HCT116 (cell line): ENCODE measurements around the gene PRKAR2A. TPM values are rescaled to one million over a fixed set of nuclear protein-coding genes. Genes with fewer than 3 reads are reported as not detected.

Experiments used
- ATAC-seq: fragments of 200-7000 bp; cut with Tn5 transposase; 2 replicates; pipeline ENCODE4 v1.9.1; 2020; ENCODE audit warnings: mild to moderate bottlenecking, moderate library complexity
- BruUV-seq: library from RNA; stranded (reverse); fragments of 400-500 nt; replicated peaks from 2 replicates; lab custom pipeline; 2021; lab: Mats Ljungman, UMichigan
- CTCF ChIA-PET: fragments of 300-600 bp; sonication (Branson Sonifier 250); formaldehyde crosslinking; loops from one replicate; lab custom pipeline; 2021; ENCODE audit warnings: antibody characterized with exemption; lab: Charles Lee
- POLR2A ChIA-PET: fragments of 300-600, 350-600 bp; sonication (Branson Sonifier 250); formaldehyde crosslinking; loops from one replicate; lab custom pipeline; 2021; ENCODE audit warnings: antibody characterized with exemption; lab: Charles Lee
- RAD21 ChIA-PET, 2 experiments: fragments of 300-600 bp; sonication (Branson Sonifier 250); formaldehyde crosslinking; loops; one replicate each; lab custom pipeline; 2023; ENCODE audit warnings: low total read pairs in 2 of 2; ENCODE audit not compliant: uncharacterized antibody in 2 of 2, unreplicated experiment in 2 of 2, low non-redundant PET in 1 of 2; lab: Charles Lee
- DNase-seq: peaks from one replicate; pipeline ENCODE4 v3.0.0-alpha.2; 2010; ENCODE audit warnings: low read depth, low spot score
- H2AFZ ChIP-seq: fragments of 200-600 bp; shearing (Covaris generic), sonication (generic); 2 replicates; pipeline ENCODE4 v1.6.1; 2017; ENCODE audit warnings: low read depth, mixed run types, mixed read lengths, antibody characterized with exemption, low read length; ENCODE audit not compliant: poor library complexity, severe bottlenecking
- H3K27ac ChIP-seq: 2 replicates; pipeline ENCODE4 v1.5.1; 2012; ENCODE audit warnings: low read depth, low read length
- H3K27me3 ChIP-seq: fragments of 200-600 bp; sonication (generic); 2 replicates; pipeline ENCODE4 v1.6.1; 2016; ENCODE audit warnings: mixed run types, low read length, mixed read lengths; ENCODE audit not compliant: insufficient read depth
- H3K36me3 ChIP-seq, 2 experiments: fragments of 200-500 bp in 1 of 2; fragments of 200-600 bp in 1 of 2; sonication (Bioruptor generic) in 1 of 2; sonication (generic) in 1 of 2; 2 replicates each; pipeline versions ENCODE4 v1.5.1 to v1.6.1; 2014 to 2016; ENCODE audit warnings: low read length in 2 of 2, inconsistent platforms in 1 of 2, mixed read lengths in 1 of 2, mixed run types in 1 of 2; ENCODE audit not compliant: insufficient read depth in 2 of 2, control insufficient read depth in 1 of 2
- H3K4me1 ChIP-seq, 2 experiments: fragments of 200-600 bp in 1 of 2; sonication (generic) in 1 of 2; 2 replicates each; pipeline versions ENCODE4 v1.5.1 to v1.6.1; 2012 to 2017; ENCODE audit warnings: low read length in 2 of 2, inconsistent platforms in 1 of 2, mild to moderate bottlenecking in 1 of 2, mixed read lengths in 1 of 2, mixed run types in 1 of 2, moderate library complexity in 1 of 2; ENCODE audit not compliant: insufficient read depth in 2 of 2, control insufficient read depth in 1 of 2
- H3K4me2 ChIP-seq: fragments of 200-600 bp; sonication (generic); 2 replicates; pipeline ENCODE4 v1.6.1; 2017; ENCODE audit warnings: mixed run types, low read length, mixed read lengths
- H3K4me3 ChIP-seq, 2 experiments: fragments of 200-600 bp in 1 of 2; sonication (generic) in 1 of 2; replicated peaks in 1 of 2; 2 replicates each; pipeline ENCODE4 v1.5.1; 2011 to 2016; ENCODE audit warnings: low read length in 2 of 2, control low read depth in 1 of 2, low read depth in 1 of 2, mild to moderate bottlenecking in 1 of 2, mixed read lengths in 1 of 2, mixed run types in 1 of 2
- H3K79me2 ChIP-seq: fragments of 200-600 bp; sonication (generic); 2 replicates; pipeline ENCODE4 v1.6.1; 2017; ENCODE audit warnings: mild to moderate bottlenecking, mixed run types, low read length, moderate library complexity, mixed read lengths; ENCODE audit not compliant: insufficient read depth
- H3K9ac ChIP-seq: fragments of 200-600 bp; sonication (generic); 2 replicates; pipeline ENCODE4 v1.6.1; 2016; ENCODE audit warnings: low read length, mixed read lengths
- H3K9me2 ChIP-seq: fragments of 200-600 bp; sonication (generic), shearing (Covaris generic); 2 replicates; pipeline ENCODE4 v1.6.1; 2017; ENCODE audit warnings: mixed run types, mild to moderate bottlenecking, moderate library complexity; ENCODE audit not compliant: insufficient read depth
- H3K9me3 ChIP-seq, 2 experiments: fragments of 200-500 bp in 1 of 2; fragments of 200-600 bp in 1 of 2; sonication (Bioruptor generic) in 1 of 2; sonication (generic) in 1 of 2; 2 replicates each; pipeline ENCODE4 v1.6.1; 2014 to 2017; ENCODE audit warnings: low read length in 2 of 2, mixed read lengths in 2 of 2, inconsistent platforms in 1 of 2, low read depth in 1 of 2, mild to moderate bottlenecking in 1 of 2, mixed run types in 1 of 2, moderate library complexity in 1 of 2; ENCODE audit not compliant: control insufficient read depth in 1 of 2, insufficient read depth in 1 of 2
- H4K20me1 ChIP-seq: fragments of 200-600 bp; sonication (generic), shearing (Covaris generic); 2 replicates; pipeline ENCODE4 v1.6.1; 2017; ENCODE audit warnings: mixed run types, mild to moderate bottlenecking, moderate library complexity; ENCODE audit not compliant: insufficient read depth
- CBX3 ChIP-seq: IDR thresholded peaks from 2 replicates; pipeline ENCODE4 v1.6.1; 2012; ENCODE audit warnings: low read depth
- CEBPB ChIP-seq: IDR thresholded peaks from 2 replicates; pipeline ENCODE4 v1.6.1; 2012; ENCODE audit warnings: low read depth
- EGR1 ChIP-seq: IDR thresholded peaks from 2 replicates; pipeline ENCODE4 v1.6.1; 2012; ENCODE audit warnings: low read depth
- EZH2 ChIP-seq: fragments of 200-600 bp; sonication (generic); IDR thresholded peaks from 2 replicates; pipeline ENCODE4 v1.6.1; 2017; ENCODE audit warnings: antibody characterized with exemption, mixed run types
- EZH2phosphoT487 ChIP-seq: fragments of 200-600 bp; IDR thresholded peaks from 2 replicates; pipeline ENCODE4 v1.6.1; 2018; ENCODE audit warnings: antibody characterized with exemption, borderline replicate concordance
- JUND ChIP-seq: IDR thresholded peaks from 2 replicates; pipeline ENCODE4 v1.6.1; 2012
- POLR2AphosphoS5 ChIP-seq: IDR thresholded peaks from 2 replicates; pipeline ENCODE4 v1.6.1; 2011; ENCODE audit warnings: mild to moderate bottlenecking, low read depth, low read length, moderate library complexity
- RAD21 ChIP-seq: IDR thresholded peaks from 2 replicates; pipeline ENCODE4 v1.6.1; 2012; ENCODE audit warnings: low read depth, mild to moderate bottlenecking
- SIN3A ChIP-seq: IDR thresholded peaks from 2 replicates; pipeline ENCODE4 v1.6.1; 2012; ENCODE audit warnings: low read depth
- SP1 ChIP-seq: IDR thresholded peaks from 2 replicates; pipeline ENCODE4 v1.6.1; 2012; ENCODE audit warnings: low read depth
- YY1 ChIP-seq: IDR thresholded peaks from 2 replicates; pipeline ENCODE4 v1.6.1; 2011; ENCODE audit warnings: low read length, low read depth, moderate library complexity, mild to moderate bottlenecking; ENCODE audit not compliant: insufficient replicate concordance; ENCODE audit errors: extremely low read depth
- ZFX ChIP-seq: fragments of 450-650 bp; IDR thresholded peaks from 2 replicates; pipeline ENCODE4 v1.6.1; 2017
- ZNF274 ChIP-seq: fragments of 200-500 bp; sonication (Bioruptor generic); IDR thresholded peaks from 2 replicates; pipeline ENCODE4 v1.6.1; 2014; ENCODE audit warnings: mild to moderate bottlenecking, low read depth, low read length, inconsistent platforms
- intact Hi-C: fragments of 100-400 bp; cut with micrococcal nuclease; formaldehyde crosslinking; loops from 2 replicates; pipeline ENCODE4 v1.10.0; 2022
- total RNA-seq: library from RNA; stranded (reverse); gene quantifications from one replicate; pipeline ENCODE4 v1.2.1, GENCODE V29; 2021; ENCODE audit not compliant: unreplicated experiment
- TF ChIP-seq, protein P1 (sequence below): IDR thresholded peaks from 2 replicates; pipeline ENCODE4 v1.6.1; 2011; ENCODE audit warnings: mild to moderate bottlenecking, low read length, moderate library complexity; ENCODE audit not compliant: insufficient replicate concordance; ENCODE audit errors: extremely low read depth
- TF ChIP-seq, protein P2 (sequence below): IDR thresholded peaks from 2 replicates; pipeline ENCODE4 v1.6.1; 2012; ENCODE audit warnings: low read depth
- TF ChIP-seq, protein P3 (sequence below): IDR thresholded peaks from 2 replicates; pipeline ENCODE4 v1.6.1; 2012
- TF ChIP-seq, protein P4 (sequence below): IDR thresholded peaks from 2 replicates; pipeline ENCODE4 v1.6.1; 2012

The PRKAR2A gene
- total RNA-seq, 1 experiment from 2014 or later, result 63.3 TPM

DNA sequence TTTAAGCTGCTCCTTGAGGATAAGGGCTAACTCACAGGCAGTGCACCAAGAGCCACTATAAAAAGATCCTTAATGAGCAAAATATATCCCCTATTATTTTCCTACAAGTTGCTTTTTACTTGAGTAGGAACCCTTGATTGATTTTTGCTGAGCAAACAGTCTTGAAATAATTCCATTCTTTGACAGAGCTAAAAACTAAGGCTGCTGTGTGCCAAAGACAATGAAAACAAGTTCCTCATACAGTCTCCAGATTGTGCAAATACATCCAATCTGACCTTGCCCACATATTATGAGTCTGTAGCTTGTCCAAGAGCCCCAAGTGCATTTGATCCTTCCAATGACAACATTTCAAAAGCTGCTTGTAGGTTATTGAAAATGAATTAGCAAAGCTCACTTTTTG, 15.0 kb downstream of the PRKAR2A start:
- H3K79me2 ChIP-seq, result peaks cover 57% of the 10 kb centered on the region
- no peak overlapping the region for H3K27ac ChIP-seq
- H3K4me1 ChIP-seq, result no peaks in the 10 kb centered on the region
- no peak for DNase-seq
- no peak overlapping the region for H3K4me3 ChIP-seq
- H3K27me3 ChIP-seq, result no peaks in the 10 kb centered on the region
- H3K4me2 ChIP-seq, result no peak overlapping the region
- no peak for ATAC-seq
- no peak overlapping the region for H3K9ac ChIP-seq
- H3K9me2 ChIP-seq, result no peaks in the 10 kb centered on the region
- RAD21 ChIA-PET, result no interaction called here
- BruUV-seq, result no TSS peak
- POLR2A ChIA-PET, result no interaction called here
- H3K9me3 ChIP-seq, result no peaks in the 10 kb centered on the region
- CTCF ChIA-PET, result no interaction called here
- TF ChIP-seq, protein P1, sequence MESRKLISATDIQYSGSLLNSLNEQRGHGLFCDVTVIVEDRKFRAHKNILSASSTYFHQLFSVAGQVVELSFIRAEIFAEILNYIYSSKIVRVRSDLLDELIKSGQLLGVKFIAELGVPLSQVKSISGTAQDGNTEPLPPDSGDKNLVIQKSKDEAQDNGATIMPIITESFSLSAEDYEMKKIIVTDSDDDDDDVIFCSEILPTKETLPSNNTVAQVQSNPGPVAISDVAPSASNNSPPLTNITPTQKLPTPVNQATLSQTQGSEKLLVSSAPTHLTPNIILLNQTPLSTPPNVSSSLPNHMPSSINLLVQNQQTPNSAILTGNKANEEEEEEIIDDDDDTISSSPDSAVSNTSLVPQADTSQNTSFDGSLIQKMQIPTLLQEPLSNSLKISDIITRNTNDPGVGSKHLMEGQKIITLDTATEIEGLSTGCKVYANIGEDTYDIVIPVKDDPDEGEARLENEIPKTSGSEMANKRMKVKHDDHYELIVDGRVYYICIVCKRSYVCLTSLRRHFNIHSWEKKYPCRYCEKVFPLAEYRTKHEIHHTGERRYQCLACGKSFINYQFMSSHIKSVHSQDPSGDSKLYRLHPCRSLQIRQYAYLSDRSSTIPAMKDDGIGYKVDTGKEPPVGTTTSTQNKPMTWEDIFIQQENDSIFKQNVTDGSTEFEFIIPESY, result no peak
- TF ChIP-seq ZNF274, result no peak
- TF ChIP-seq RAD21, result no peak
- no peak for TF ChIP-seq YY1
- TF ChIP-seq, protein P2, sequence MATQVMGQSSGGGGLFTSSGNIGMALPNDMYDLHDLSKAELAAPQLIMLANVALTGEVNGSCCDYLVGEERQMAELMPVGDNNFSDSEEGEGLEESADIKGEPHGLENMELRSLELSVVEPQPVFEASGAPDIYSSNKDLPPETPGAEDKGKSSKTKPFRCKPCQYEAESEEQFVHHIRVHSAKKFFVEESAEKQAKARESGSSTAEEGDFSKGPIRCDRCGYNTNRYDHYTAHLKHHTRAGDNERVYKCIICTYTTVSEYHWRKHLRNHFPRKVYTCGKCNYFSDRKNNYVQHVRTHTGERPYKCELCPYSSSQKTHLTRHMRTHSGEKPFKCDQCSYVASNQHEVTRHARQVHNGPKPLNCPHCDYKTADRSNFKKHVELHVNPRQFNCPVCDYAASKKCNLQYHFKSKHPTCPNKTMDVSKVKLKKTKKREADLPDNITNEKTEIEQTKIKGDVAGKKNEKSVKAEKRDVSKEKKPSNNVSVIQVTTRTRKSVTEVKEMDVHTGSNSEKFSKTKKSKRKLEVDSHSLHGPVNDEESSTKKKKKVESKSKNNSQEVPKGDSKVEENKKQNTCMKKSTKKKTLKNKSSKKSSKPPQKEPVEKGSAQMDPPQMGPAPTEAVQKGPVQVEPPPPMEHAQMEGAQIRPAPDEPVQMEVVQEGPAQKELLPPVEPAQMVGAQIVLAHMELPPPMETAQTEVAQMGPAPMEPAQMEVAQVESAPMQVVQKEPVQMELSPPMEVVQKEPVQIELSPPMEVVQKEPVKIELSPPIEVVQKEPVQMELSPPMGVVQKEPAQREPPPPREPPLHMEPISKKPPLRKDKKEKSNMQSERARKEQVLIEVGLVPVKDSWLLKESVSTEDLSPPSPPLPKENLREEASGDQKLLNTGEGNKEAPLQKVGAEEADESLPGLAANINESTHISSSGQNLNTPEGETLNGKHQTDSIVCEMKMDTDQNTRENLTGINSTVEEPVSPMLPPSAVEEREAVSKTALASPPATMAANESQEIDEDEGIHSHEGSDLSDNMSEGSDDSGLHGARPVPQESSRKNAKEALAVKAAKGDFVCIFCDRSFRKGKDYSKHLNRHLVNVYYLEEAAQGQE, result no peak
- TF ChIP-seq EZH2, result no peak
- TF ChIP-seq EZH2phosphoT487, result no peak
- no peak for TF ChIP-seq SIN3A
- TF ChIP-seq POLR2AphosphoS5, result no peak
- TF ChIP-seq, protein P3, sequence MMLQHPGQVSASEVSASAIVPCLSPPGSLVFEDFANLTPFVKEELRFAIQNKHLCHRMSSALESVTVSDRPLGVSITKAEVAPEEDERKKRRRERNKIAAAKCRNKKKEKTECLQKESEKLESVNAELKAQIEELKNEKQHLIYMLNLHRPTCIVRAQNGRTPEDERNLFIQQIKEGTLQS, result no peak
- TF ChIP-seq, protein P4, sequence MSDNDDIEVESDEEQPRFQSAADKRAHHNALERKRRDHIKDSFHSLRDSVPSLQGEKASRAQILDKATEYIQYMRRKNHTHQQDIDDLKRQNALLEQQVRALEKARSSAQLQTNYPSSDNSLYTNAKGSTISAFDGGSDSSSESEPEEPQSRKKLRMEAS, result no peak
- TF ChIP-seq SP1, result no peak
- no peak for TF ChIP-seq JUND
- no peak for TF ChIP-seq CEBPB
- TF ChIP-seq ZFX, result no peak
- no peak for TF ChIP-seq EGR1
- no peak for TF ChIP-seq CBX3
- TF ChIP-seq, all 23 proteins: peak for 0
- intact Hi-C loops, result no loop called here
- Histone ChIP-seq H2AFZ (no peak overlapping the region), H4K20me1 (no peaks in the 10 kb centered on the region), H3K36me3 (no peaks in the 10 kb centered on the region)
